WTC11 (cell line): ENCODE data around the gene CELF1.

ENCODE experiments used
- CREB1 ChIP-seq: sonication (generic); formaldehyde crosslinking; IDR thresholded peaks from 2 replicates; pipeline ENCODE4 v1.8.0; 2023; ENCODE audit warnings: mild to moderate bottlenecking, missing genetic modification reagents
- ETV6 ChIP-seq: sonication (generic); formaldehyde crosslinking; IDR thresholded peaks from 2 replicates; pipeline ENCODE4 v1.8.1; 2022; ENCODE audit warnings: mild to moderate bottlenecking, missing genetic modification reagents
- TP53 ChIP-seq: sonication (generic); formaldehyde crosslinking; IDR thresholded peaks from 2 replicates; pipeline ENCODE4 v1.8.1; 2023; ENCODE audit warnings: mild to moderate bottlenecking, missing genetic modification reagents
- ZNF396 ChIP-seq: fragments of 250-450 bp; sonication (Bioruptor Pico); IDR thresholded peaks from 2 replicates; pipeline ENCODE4 v1.8.0; 2021; ENCODE audit warnings: mild to moderate bottlenecking, moderate library complexity, borderline replicate concordance
- TF ChIP-seq, protein P1 (sequence below): sonication (generic); formaldehyde crosslinking; IDR thresholded peaks from 2 replicates; pipeline ENCODE4 v1.8.1; 2023; ENCODE audit warnings: mild to moderate bottlenecking, missing genetic modification reagents
- TF ChIP-seq, protein P2 (sequence below): fragments of 200-600 bp; IDR thresholded peaks from 2 replicates; pipeline ENCODE4 v1.8.0; 2022; ENCODE audit warnings: antibody characterized with exemption

DNA sequence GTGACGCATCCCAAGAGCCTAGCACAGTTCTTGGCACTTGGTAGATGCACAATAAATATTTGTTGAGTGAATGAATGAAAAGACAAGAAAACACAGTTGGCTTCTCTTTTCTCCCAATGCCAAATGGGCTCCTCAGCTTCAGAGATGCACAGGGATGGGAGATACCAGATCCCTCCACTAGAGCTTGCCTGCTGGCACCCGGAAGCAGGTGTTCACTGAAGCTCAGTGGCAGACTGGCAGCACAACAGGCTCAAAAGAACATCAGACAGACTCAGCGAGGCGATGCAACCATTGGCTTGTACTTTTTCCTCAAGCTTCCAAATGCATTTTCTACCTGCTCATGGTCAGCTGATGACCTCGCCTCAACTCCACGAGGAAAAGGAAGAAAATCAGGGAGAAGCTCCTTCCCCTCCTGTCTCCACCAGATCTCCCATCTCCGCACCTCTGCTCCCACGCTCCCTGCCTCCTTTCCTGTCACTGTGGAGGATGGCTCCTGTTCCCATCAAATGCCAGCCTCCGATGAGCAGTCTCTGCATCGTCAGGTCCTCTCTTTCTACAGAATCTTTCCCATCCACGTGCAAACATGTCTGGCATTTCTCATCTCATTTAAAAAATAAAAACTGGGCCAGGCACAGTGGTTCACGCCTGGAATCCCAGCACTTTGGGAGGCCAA lies 109.8 kb downstream of the CELF1 start:
- TF ChIP-seq CREB1 (no peak), ZNF396 (CRISPR knock-in tag) (no peak), TP53 (CRISPR knock-in tag) (no peak), ETV6 (CRISPR knock-in tag) (no peak)
- TF ChIP-seq, protein P1, sequence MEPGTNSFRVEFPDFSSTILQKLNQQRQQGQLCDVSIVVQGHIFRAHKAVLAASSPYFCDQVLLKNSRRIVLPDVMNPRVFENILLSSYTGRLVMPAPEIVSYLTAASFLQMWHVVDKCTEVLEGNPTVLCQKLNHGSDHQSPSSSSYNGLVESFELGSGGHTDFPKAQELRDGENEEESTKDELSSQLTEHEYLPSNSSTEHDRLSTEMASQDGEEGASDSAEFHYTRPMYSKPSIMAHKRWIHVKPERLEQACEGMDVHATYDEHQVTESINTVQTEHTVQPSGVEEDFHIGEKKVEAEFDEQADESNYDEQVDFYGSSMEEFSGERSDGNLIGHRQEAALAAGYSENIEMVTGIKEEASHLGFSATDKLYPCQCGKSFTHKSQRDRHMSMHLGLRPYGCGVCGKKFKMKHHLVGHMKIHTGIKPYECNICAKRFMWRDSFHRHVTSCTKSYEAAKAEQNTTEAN (CRISPR knock-in tag) = no peak
- TF ChIP-seq, protein P2, sequence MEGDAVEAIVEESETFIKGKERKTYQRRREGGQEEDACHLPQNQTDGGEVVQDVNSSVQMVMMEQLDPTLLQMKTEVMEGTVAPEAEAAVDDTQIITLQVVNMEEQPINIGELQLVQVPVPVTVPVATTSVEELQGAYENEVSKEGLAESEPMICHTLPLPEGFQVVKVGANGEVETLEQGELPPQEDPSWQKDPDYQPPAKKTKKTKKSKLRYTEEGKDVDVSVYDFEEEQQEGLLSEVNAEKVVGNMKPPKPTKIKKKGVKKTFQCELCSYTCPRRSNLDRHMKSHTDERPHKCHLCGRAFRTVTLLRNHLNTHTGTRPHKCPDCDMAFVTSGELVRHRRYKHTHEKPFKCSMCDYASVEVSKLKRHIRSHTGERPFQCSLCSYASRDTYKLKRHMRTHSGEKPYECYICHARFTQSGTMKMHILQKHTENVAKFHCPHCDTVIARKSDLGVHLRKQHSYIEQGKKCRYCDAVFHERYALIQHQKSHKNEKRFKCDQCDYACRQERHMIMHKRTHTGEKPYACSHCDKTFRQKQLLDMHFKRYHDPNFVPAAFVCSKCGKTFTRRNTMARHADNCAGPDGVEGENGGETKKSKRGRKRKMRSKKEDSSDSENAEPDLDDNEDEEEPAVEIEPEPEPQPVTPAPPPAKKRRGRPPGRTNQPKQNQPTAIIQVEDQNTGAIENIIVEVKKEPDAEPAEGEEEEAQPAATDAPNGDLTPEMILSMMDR = no peak
